NCI-H526 treated with DMSO at 0.1 percent for 48 hours (cell line): ENCODE results near the gene AGAP3.

ENCODE experiments used
- DNase-seq: peaks from one replicate; lab custom pipeline; 2025; lab: John Stamatoyannopoulos, UW

Gene AGAP3

GRCh38 chr7:151057989-151058780 is 28.1 kb upstream of the AGAP3 start:
- DNase-seq, result peak; percentile 99

GRCh38 chr7:151058781-151059366 is 27.4 kb upstream of the AGAP3 start:
- DNase-seq, result peak; percentile 25

- peak; percentile 53 for DNase-seq
Measured at GRCh38 chr7:151059367-151060112, 26.7 kb upstream of the AGAP3 start, which contains the start of gene SLC4A2. SLC4A2 (plus strand) TSS chr7:151059589; CDS start chr7:151061988, 2,399 bp downstream.

GRCh38 chr7:151060113-151060415 is 26.2 kb upstream of the AGAP3 start:
- DNase-seq, result peak; percentile 53

GRCh38 chr7:151060416-151061212 is 25.7 kb upstream of the AGAP3 start:
- DNase-seq, result peak; percentile 51

GRCh38 chr7:151061213-151062110 is 24.8 kb upstream of the AGAP3 start:
- DNase-seq, result no peak

GRCh38 chr7:151062111-151062398 is 24.2 kb upstream of the AGAP3 start:
- DNase-seq, result no peak

GRCh38 chr7:151062399-151063211 is 23.7 kb upstream of the AGAP3 start:
- peak; percentile 86 for DNase-seq

GRCh38 chr7:151063212-151063561 is 23.1 kb upstream of the AGAP3 start:
- DNase-seq, result no peak

- no peak for DNase-seq
Measured at GRCh38 chr7:151064454-151064853, 21.8 kb upstream of the AGAP3 start.

GRCh38 chr7:151064993-151065392 is 21.3 kb upstream of the AGAP3 start:
- DNase-seq, result no peak

GRCh38 chr7:151065516-151065915 is 20.8 kb upstream of the AGAP3 start:
- no peak for DNase-seq

- no peak for DNase-seq
Measured at GRCh38 chr7:151066273-151066974, 19.9 kb upstream of the AGAP3 start.

- DNase-seq, result no peak
Measured at GRCh38 chr7:151068069-151068773, 18.1 kb upstream of the AGAP3 start.

- DNase-seq, result no peak
Measured at GRCh38 chr7:151069841-151070573, 16.3 kb upstream of the AGAP3 start.

GRCh38 chr7:151070574-151070960 is 15.7 kb upstream of the AGAP3 start:
- DNase-seq, result no peak

GRCh38 chr7:151071032-151071866 is 15.0 kb upstream of the AGAP3 start:
- no peak for DNase-seq

GRCh38 chr7:151073990-151074389 is 12.3 kb upstream of the AGAP3 start:
- DNase-seq, result no peak
